GM23248 (cell line): ENCODE results near the gene AURKA. TPM values are rescaled to one million over a fixed set of nuclear protein-coding genes. Genes with fewer than 3 reads are reported as not detected.

ENCODE experiments used
- DNase-seq: peaks from one replicate; pipeline ENCODE4 v3.0.0-alpha.2; 2015
- H2AFZ ChIP-seq: fragments of 200-600 bp; sonication (generic); 2 replicates; pipeline ENCODE4 v1.6.1; 2016; ENCODE audit warnings: antibody characterized with exemption
- H3F3A ChIP-seq: fragments of 200-600 bp; sonication (generic); 2 replicates; pipeline ENCODE4 v1.6.1; 2016; ENCODE audit warnings: mild to moderate bottlenecking, antibody characterized with exemption, mixed run types; ENCODE audit not compliant: insufficient read depth
- H3K27ac ChIP-seq: fragments of 200-600 bp; sonication (generic); 2 replicates; pipeline ENCODE4 v1.5.1; 2016; ENCODE audit warnings: mild to moderate bottlenecking
- H3K27me3 ChIP-seq: fragments of 200-600 bp; sonication (generic); replicated peaks from 2 replicates; pipeline ENCODE4 v1.6.1; 2016; ENCODE audit warnings: mild to moderate bottlenecking; ENCODE audit not compliant: insufficient read depth
- H3K36me3 ChIP-seq: fragments of 200-600 bp; sonication (generic); 2 replicates; pipeline ENCODE4 v1.6.1; 2016; ENCODE audit warnings: low read depth, mild to moderate bottlenecking
- H3K4me1 ChIP-seq: fragments of 200-600 bp; sonication (generic); 2 replicates; pipeline ENCODE4 v1.6.1; 2016; ENCODE audit warnings: mild to moderate bottlenecking; ENCODE audit not compliant: insufficient read depth
- H3K4me2 ChIP-seq: fragments of 200-600 bp; sonication (generic); one replicate; pipeline ENCODE4 v1.6.1; 2016; ENCODE audit warnings: mild to moderate bottlenecking; ENCODE audit not compliant: unreplicated experiment
- H3K4me3 ChIP-seq: fragments of 200-600 bp; sonication (generic); 2 replicates; pipeline ENCODE4 v1.5.1; 2016; ENCODE audit warnings: mild to moderate bottlenecking
- H3K79me2 ChIP-seq: fragments of 200-600 bp; sonication (generic); 2 replicates; pipeline ENCODE4 v1.6.1; 2016; ENCODE audit warnings: mild to moderate bottlenecking; ENCODE audit not compliant: insufficient read depth
- H3K9ac ChIP-seq: fragments of 200-600 bp; sonication (generic); 2 replicates; pipeline ENCODE4 v1.6.1; 2016; ENCODE audit warnings: mild to moderate bottlenecking
- H3K9me2 ChIP-seq: fragments of 200-600 bp; sonication (generic); 2 replicates; pipeline ENCODE4 v1.6.1; 2016; ENCODE audit warnings: mixed run types, mild to moderate bottlenecking, moderate library complexity; ENCODE audit not compliant: insufficient read depth
- H3K9me3 ChIP-seq: fragments of 200-600 bp; sonication (generic); one replicate; pipeline ENCODE4 v1.6.1; 2017; ENCODE audit warnings: low read depth
- H4K20me1 ChIP-seq: fragments of 200-600 bp; sonication (generic); 2 replicates; pipeline ENCODE4 v1.6.0; 2016; ENCODE audit not compliant: insufficient read depth
- EZH2 ChIP-seq: fragments of 200-600 bp; sonication (generic); IDR thresholded peaks from 2 replicates; pipeline ENCODE4 v1.6.1; 2018; ENCODE audit warnings: antibody characterized with exemption, mild to moderate bottlenecking; ENCODE audit not compliant: insufficient read depth, poor library complexity, severe bottlenecking
- EZH2phosphoT487 ChIP-seq: fragments of 200-600 bp; sonication (generic); IDR thresholded peaks from 2 replicates; pipeline ENCODE4 v1.6.1; 2018; ENCODE audit warnings: antibody characterized with exemption, moderate library complexity, mild to moderate bottlenecking, low read depth; ENCODE audit not compliant: insufficient read depth
- WGBS, 2 experiments: methylation state at CpG; one replicate each; pipeline ENCODE4 v1.1.6; 2015 to 2017; ENCODE audit warnings: low lambda C conversion rate in 2 of 2, low coverage in 1 of 2; ENCODE audit errors: missing lambda C conversion rate in 2 of 2; 5-methylcytosine and 5-hydroxymethylcytosine counted together
- in situ Hi-C: fragments of 300-500 bp; cut with MboI; formaldehyde crosslinking; loops from 2 replicates; pipeline ENCODE4 v1.15.0; 2020
- polyA plus RNA-seq: library from polyadenylated mRNA; unstranded; fragments of >200 nt; fragmentation: Nextera tagmentation; extraction: Ambion mirVana; gene quantifications from 2 replicates; pipeline ENCODE4 v1.2.1, GENCODE V29; 2016
- total RNA-seq: library from RNA; depleted of rRNA; stranded (reverse); fragments of >200 nt; shearing (Covaris generic); gene quantifications from 2 replicates; pipeline ENCODE4 v1.2.3, GENCODE V29; 2014

The AURKA gene
- total and polyA plus RNA-seq, 2 experiments from 2014 or later = 70.8 to 88.5 TPM

- no peak for DNase-seq
- peaks cover 48% of the 10 kb centered on the region for H3K79me2 ChIP-seq
- 68 to 77% methylated on average over 1 of the region's 1 CpG for WGBS, 2 experiments
- TF ChIP-seq EZH2phosphoT487 = no peak
- TF ChIP-seq EZH2 = no peak
- peaks cover 63% of the 10 kb centered on the region for H3K4me1 ChIP-seq
- no peaks in the 10 kb centered on the region for H3K9me3 ChIP-seq
- no peaks in the 10 kb centered on the region for H4K20me1 ChIP-seq
- in situ Hi-C loops = no loop called here
- H3K36me3 ChIP-seq = no peaks in the 10 kb centered on the region
- peaks cover 80% of the 10 kb centered on the region for H3F3A ChIP-seq
- H3K9ac ChIP-seq = no peak overlapping the region
- no peaks in the 10 kb centered on the region for H3K9me2 ChIP-seq
- no peak overlapping the region for H3K4me3 ChIP-seq
- H3K27ac ChIP-seq = peak overlapping the region; percentile 87
- no peak overlapping the region for H2AFZ ChIP-seq
- no peak overlapping the region for H3K4me2 ChIP-seq
- H3K27me3 ChIP-seq = no peaks in the 10 kb centered on the region
These were observed 38.9 kb upstream of the AURKA start for GRCh38 chr20:56430957-56431356.

GRCh38 chr20:56430461-56430860, 38.4 kb upstream of the AURKA start:
- H3K4me2 ChIP-seq = no peak overlapping the region
- no peaks in the 10 kb centered on the region for H4K20me1 ChIP-seq
- H3K9me3 ChIP-seq = no peaks in the 10 kb centered on the region
- H3K27me3 ChIP-seq = no peaks in the 10 kb centered on the region
- H3K9ac ChIP-seq = peak overlapping the region; percentile 60
- TF ChIP-seq EZH2phosphoT487 (no peak), EZH2 (no peak)
- no peaks in the 10 kb centered on the region for H3K9me2 ChIP-seq
- H2AFZ ChIP-seq = 0 out of 2 replicates have a peak overlapping the region, but pooled peaks have one; percentile 3
- H3K36me3 ChIP-seq = no peaks in the 10 kb centered on the region
- peaks cover 48% of the 10 kb centered on the region for H3K79me2 ChIP-seq
- WGBS, 2 experiments = 47 to 58% methylated on average over 4 of the region's 4 CpGs
- DNase-seq = peak; percentile 41
- in situ Hi-C loops = no loop called here
- H3F3A ChIP-seq = peaks cover 77% of the 10 kb centered on the region
- peaks cover 63% of the 10 kb centered on the region for H3K4me1 ChIP-seq
- H3K4me3 ChIP-seq = no peak overlapping the region
- H3K27ac ChIP-seq = peak overlapping the region; percentile 87

- H3K79me2 ChIP-seq = peaks cover 49% of the 10 kb centered on the region
- H3K27ac ChIP-seq = peak overlapping the region; percentile 87
- no peaks in the 10 kb centered on the region for H4K20me1 ChIP-seq
- peak overlapping the region; percentile 60 for H3K9ac ChIP-seq
- no peak for TF ChIP-seq EZH2
- no peak for TF ChIP-seq EZH2phosphoT487
- H2AFZ ChIP-seq = no peak overlapping the region
- peak overlapping the region; percentile 25 for H3K4me2 ChIP-seq
- H3K27me3 ChIP-seq = no peaks in the 10 kb centered on the region
- H3K36me3 ChIP-seq = no peaks in the 10 kb centered on the region
- H3F3A ChIP-seq = peaks cover 72% of the 10 kb centered on the region
- H3K4me3 ChIP-seq = no peak overlapping the region
- in situ Hi-C loops = no loop called here
- DNase-seq = peak; percentile 18
- peaks cover 58% of the 10 kb centered on the region for H3K4me1 ChIP-seq
- 45 to 48% methylated on average over 4 of the region's 4 CpGs for WGBS, 2 experiments
- H3K9me2 ChIP-seq = no peaks in the 10 kb centered on the region
- no peaks in the 10 kb centered on the region for H3K9me3 ChIP-seq
These were observed 37.9 kb upstream of the AURKA start for GRCh38 chr20:56429941-56430340.

DNA sequence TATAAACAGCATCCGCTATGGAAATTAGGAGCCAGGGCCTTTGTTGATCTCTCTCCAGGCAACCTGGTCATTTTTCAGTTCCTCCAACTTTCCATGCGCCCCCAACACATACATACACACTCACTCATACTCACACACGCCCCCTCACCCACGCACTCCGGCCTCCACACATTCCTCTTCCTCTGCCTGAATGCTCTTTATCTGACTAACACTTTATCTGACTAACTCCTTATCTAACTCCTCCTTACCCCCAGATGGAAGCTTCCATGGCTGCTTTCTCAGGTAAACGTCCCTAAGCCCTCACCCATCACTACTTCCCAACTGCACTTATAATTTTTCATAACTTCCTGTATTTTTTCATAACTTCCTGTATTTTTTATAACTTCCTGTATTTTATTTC, 37.5 kb upstream of the AURKA start:
- Histone ChIP-seq H3K4me1 (peaks cover 55% of the 10 kb centered on the region), H3K4me3 (no peak overlapping the region), H3K36me3 (no peaks in the 10 kb centered on the region), H3K9me2 (no peaks in the 10 kb centered on the region), H4K20me1 (no peaks in the 10 kb centered on the region), H3K4me2 (peak overlapping the region; percentile 25), H3K9me3 (no peaks in the 10 kb centered on the region), H3K9ac (peak overlapping the region; percentile 60), H3K79me2 (peaks cover 53% of the 10 kb centered on the region), H3K27ac (peak overlapping the region; percentile 87), H2AFZ (no peak overlapping the region), H3K27me3 (no peaks in the 10 kb centered on the region), H3F3A (peaks cover 68% of the 10 kb centered on the region)
- 21 to 28% methylated on average over 6 of the region's 6 CpGs for WGBS, 2 experiments
- DNase-seq = peak; percentile 84
- TF ChIP-seq EZH2 = no peak
- no peak for TF ChIP-seq EZH2phosphoT487
- in situ Hi-C loops = no loop called here

- Histone ChIP-seq H3K79me2 (peaks cover 59% of the 10 kb centered on the region), H3K27ac (peak overlapping the region; percentile 87), H2AFZ (no peak overlapping the region), H3K9me2 (no peaks in the 10 kb centered on the region), H4K20me1 (no peaks in the 10 kb centered on the region), H3K36me3 (no peaks in the 10 kb centered on the region), H3K9me3 (no peaks in the 10 kb centered on the region), H3F3A (peaks cover 64% of the 10 kb centered on the region), H3K27me3 (no peaks in the 10 kb centered on the region), H3K4me2 (peak overlapping the region; percentile 5), H3K9ac (peak overlapping the region; percentile 60), H3K4me3 (no peak overlapping the region), H3K4me1 (peaks cover 56% of the 10 kb centered on the region)
- WGBS, 2 experiments = 72 to 78% methylated on average over 8 of the region's 8 CpGs
- in situ Hi-C loops = no loop called here
- no peak for TF ChIP-seq EZH2
- TF ChIP-seq EZH2phosphoT487 = no peak
- DNase-seq = no peak
These were observed 36.9 kb upstream of the AURKA start for GRCh38 chr20:56428881-56429280.
